Measurements from ENCODE around the gene PRRT1.
"Not testable (repeated sequence)": the region's sequence is repeated elsewhere in the genome, so short reads cannot be mapped to it uniquely, and the experiment has no call there.

Gene PRRT1

GRCh38 chr6:32149932-32150870 lies 1.5 kb downstream of the PRRT1 start:
- DNase-seq (ENCODE audit: low read depth): no peak

GRCh38 chr6:32149092-32149755 lies 2.5 kb downstream of the PRRT1 start:
- no peak for DNase-seq (ENCODE audit: low read depth)

- no peak for DNase-seq (ENCODE audit: low read depth)
Measured at GRCh38 chr6:32148289-32149091, 3.2 kb downstream of the PRRT1 start.

GRCh38 chr6:32147401-32148132 lies 4.2 kb downstream of the PRRT1 start:
- DNase-seq (ENCODE audit: low read depth): no peak

GRCh38 chr6:32146687-32147086 lies 5.1 kb downstream of the PRRT1 start:
- no peak for DNase-seq (ENCODE audit: low read depth)

- DNase-seq (ENCODE audit: low read depth): no peak
Measured at GRCh38 chr6:32146287-32146686, 5.5 kb downstream of the PRRT1 start.

- DNase-seq (ENCODE audit: low read depth): not testable (repeated sequence)
Measured at GRCh38 chr6:32144238-32144637, 7.5 kb downstream of the PRRT1 start.

GRCh38 chr6:32140420-32141046 lies 11.2 kb downstream of the PRRT1 start:
- DNase-seq (ENCODE audit: low read depth): no peak

GRCh38 chr6:32139590-32139989 lies 12.1 kb downstream of the PRRT1 start:
- DNase-seq (ENCODE audit: low read depth): no peak

- DNase-seq (ENCODE audit: low read depth): no peak
Measured at GRCh38 chr6:32137454-32137853, 14.3 kb downstream of the PRRT1 start.

- DNase-seq (ENCODE audit: low read depth): no peak
Measured at GRCh38 chr6:32133786-32134185, 18.0 kb downstream of the PRRT1 start.

- no peak for DNase-seq (ENCODE audit: low read depth)
Measured at GRCh38 chr6:32132110-32132509, 19.6 kb downstream of the PRRT1 start.

GRCh38 chr6:32131439-32131948 lies 20.2 kb downstream of the PRRT1 start:
- DNase-seq (ENCODE audit: low read depth): no peak

- no peak for DNase-seq (ENCODE audit: low read depth)
Measured at GRCh38 chr6:32129297-32130088, 22.2 kb downstream of the PRRT1 start.

GRCh38 chr6:32128751-32129296 lies 22.9 kb downstream of the PRRT1 start:
- DNase-seq (ENCODE audit: low read depth): no peak

GRCh38 chr6:32127717-32128592 lies 23.8 kb downstream of the PRRT1 start, which contains the start of gene ATF6B:
TSS of gene ATF6B (minus strand) at chr6:32128246. CDS start at chr6:32128207, 39 bp downstream.
- DNase-seq (ENCODE audit: low read depth): peak; percentile 99

- DNase-seq (ENCODE audit: low read depth): no peak
Measured at GRCh38 chr6:32127409-32127716, 24.4 kb downstream of the PRRT1 start.

- no peak for DNase-seq (ENCODE audit: low read depth)
Measured at GRCh38 chr6:32126880-32127279, 24.9 kb downstream of the PRRT1 start.

GRCh38 chr6:32123681-32124080 lies 28.1 kb downstream of the PRRT1 start:
- no peak for DNase-seq (ENCODE audit: low read depth)
